A673 (cell line): Measurements from ENCODE around the gene BICD1. TPM values are rescaled to one million over a fixed set of nuclear protein-coding genes. Genes with fewer than 3 reads are reported as not detected.

ENCODE experiments used
- BruUV-seq: library from RNA; stranded (reverse); fragments of 400-500 nt; replicated peaks from 2 replicates; lab custom pipeline; 2021; lab: Mats Ljungman, UMichigan
- CTCF ChIA-PET: fragments of 300-600 bp; sonication (Branson Sonifier 250); formaldehyde crosslinking; loops from one replicate; lab custom pipeline; 2022; ENCODE audit warnings: antibody characterized with exemption; lab: Charles Lee
- POLR2A ChIA-PET: fragments of 300-600 bp; sonication (Branson Sonifier 250); formaldehyde crosslinking; loops from one replicate; lab custom pipeline; 2022; ENCODE audit warnings: antibody characterized with exemption; ENCODE audit not compliant: low non-redundant PET; lab: Charles Lee
- DNase-seq: peaks from one replicate; pipeline ENCODE4 v3.0.0-alpha.2; 2015; ENCODE audit warnings: low spot score
- H3K27ac ChIP-seq: fragments of 200-600 bp; sonication (generic); 2 replicates; pipeline ENCODE4 v1.5.1; 2016; ENCODE audit warnings: mixed run types, low read depth, mild to moderate bottlenecking, mixed read lengths, antibody characterized with exemption, low read length; ENCODE audit not compliant: poor library complexity, severe bottlenecking
- H3K27me3 ChIP-seq: fragments of 200-600 bp; sonication (generic); replicated peaks from 2 replicates; pipeline ENCODE4 v1.6.1; 2017; ENCODE audit warnings: mixed run types, low read depth, mild to moderate bottlenecking, mixed read lengths, antibody characterized with exemption, low read length; ENCODE audit not compliant: insufficient read depth, poor library complexity
- H3K36me3 ChIP-seq: fragments of 200-600 bp; sonication (generic); 2 replicates; pipeline ENCODE4 v1.6.1; 2016; ENCODE audit warnings: mixed run types, mild to moderate bottlenecking, mixed read lengths, antibody characterized with exemption, low read length; ENCODE audit not compliant: insufficient read depth, poor library complexity, severe bottlenecking
- H3K4me1 ChIP-seq: fragments of 200-600 bp; sonication (generic); 2 replicates; pipeline ENCODE4 v1.6.1; 2017; ENCODE audit warnings: mixed run types, mild to moderate bottlenecking, mixed read lengths, antibody characterized with exemption, low read length; ENCODE audit not compliant: insufficient read depth, poor library complexity, severe bottlenecking
- H3K4me3 ChIP-seq: fragments of 200-600 bp; sonication (generic); 2 replicates; pipeline ENCODE4 v1.5.1; 2016; ENCODE audit warnings: low read depth, mixed run types, mild to moderate bottlenecking, mixed read lengths, low read length; ENCODE audit not compliant: poor library complexity, severe bottlenecking
- H3K9me3 ChIP-seq: fragments of 200-600 bp; sonication (generic); 2 replicates; pipeline ENCODE4 v1.6.1; 2016; ENCODE audit warnings: mixed run types, low read depth, mild to moderate bottlenecking, mixed read lengths, antibody characterized with exemption, low read length; ENCODE audit not compliant: poor library complexity, severe bottlenecking
- CTCF ChIP-seq: fragments of 300-800, 200-600 bp; sonication (generic); conservative IDR thresholded peaks from 2 replicates; pipeline ENCODE4 v1.5.1; 2017; ENCODE audit warnings: low read depth, mild to moderate bottlenecking, antibody characterized with exemption, low read length, moderate library complexity, mixed read lengths
- EZH2 ChIP-seq: fragments of 200-600 bp; sonication (generic); IDR thresholded peaks from 2 replicates; pipeline ENCODE4 v1.6.1; 2017; ENCODE audit warnings: borderline replicate concordance, low read depth, mild to moderate bottlenecking, mixed read lengths, antibody characterized with exemption, low read length; ENCODE audit not compliant: poor library complexity, severe bottlenecking
- intact Hi-C: fragments of 100-400 bp; cut with micrococcal nuclease; formaldehyde crosslinking; loops from one replicate; pipeline ENCODE4 v1.10.0; 2022; ENCODE audit not compliant: unreplicated experiment
- total RNA-seq: library from RNA; stranded (reverse); gene quantifications from 2 replicates; pipeline ENCODE4 v1.2.3, GENCODE V29; 2021

BICD1 gene
- total RNA-seq, 1 experiment from 2014 or later: 50.2 TPM

DNA sequence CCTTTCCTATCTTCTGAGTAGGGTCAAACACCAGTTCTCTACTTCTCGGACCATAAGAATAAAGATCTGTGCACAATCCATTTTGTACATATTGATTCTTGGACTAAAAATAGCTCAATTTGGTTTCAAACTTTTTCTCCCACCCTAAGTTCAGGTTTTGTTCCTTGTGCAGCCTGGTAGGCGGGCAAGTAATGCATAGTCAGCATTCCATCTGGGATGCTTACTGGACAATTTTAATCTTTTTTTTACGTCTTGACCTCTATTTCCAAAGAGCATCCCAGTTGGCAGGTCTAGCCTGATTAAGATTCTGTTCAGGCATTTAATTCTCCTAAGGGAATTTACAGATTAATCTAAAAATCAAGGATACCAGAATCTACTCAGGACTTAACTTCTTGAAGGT, 126.9 kb downstream of the BICD1 start:
- no TSS peak for BruUV-seq
- H3K4me3 ChIP-seq: no peak overlapping the region
- ChIA-PET CTCF (no interaction called here), POLR2A (no interaction called here)
- no peak overlapping the region for H3K27ac ChIP-seq
- intact Hi-C loops: no loop called here
- DNase-seq: no peak
- peaks cover 8% of the 10 kb centered on the region for H3K9me3 ChIP-seq
- no peaks in the 10 kb centered on the region for H3K36me3 ChIP-seq
- H3K27me3 ChIP-seq: no peaks in the 10 kb centered on the region
- TF ChIP-seq EZH2 (no peak), CTCF (no peak)
- no peaks in the 10 kb centered on the region for H3K4me1 ChIP-seq

GRCh38 chr12:32235251-32235650, 128.6 kb downstream of the BICD1 start:
- POLR2A ChIA-PET: no interaction called here
- TF ChIP-seq CTCF: no peak
- TF ChIP-seq EZH2: no peak
- Histone ChIP-seq H3K4me3 (no peak overlapping the region), H3K27me3 (no peaks in the 10 kb centered on the region), H3K9me3 (peaks cover 8% of the 10 kb centered on the region), H3K4me1 (no peaks in the 10 kb centered on the region), H3K27ac (no peak overlapping the region), H3K36me3 (no peaks in the 10 kb centered on the region)
- CTCF ChIA-PET: no interaction called here
- intact Hi-C loops: no loop called here
- no TSS peak for BruUV-seq
- DNase-seq: no peak

GRCh38 chr12:32240162-32240561, 133.5 kb downstream of the BICD1 start:
- no peak for TF ChIP-seq EZH2
- ChIA-PET POLR2A (no interaction called here), CTCF (no interaction called here)
- no peak for DNase-seq
- no peaks in the 10 kb centered on the region for H3K36me3 ChIP-seq
- no TSS peak for BruUV-seq
- peaks cover 8% of the 10 kb centered on the region for H3K9me3 ChIP-seq
- H3K4me1 ChIP-seq: no peaks in the 10 kb centered on the region
- H3K4me3 ChIP-seq: no peak overlapping the region
- no peaks in the 10 kb centered on the region for H3K27me3 ChIP-seq
- intact Hi-C loops: loop anchor here (10.0 kb wide), 1 partner anchor 55 kb away; no protein-coding TSS in a partner anchor
- H3K27ac ChIP-seq: no peak overlapping the region

DNA sequence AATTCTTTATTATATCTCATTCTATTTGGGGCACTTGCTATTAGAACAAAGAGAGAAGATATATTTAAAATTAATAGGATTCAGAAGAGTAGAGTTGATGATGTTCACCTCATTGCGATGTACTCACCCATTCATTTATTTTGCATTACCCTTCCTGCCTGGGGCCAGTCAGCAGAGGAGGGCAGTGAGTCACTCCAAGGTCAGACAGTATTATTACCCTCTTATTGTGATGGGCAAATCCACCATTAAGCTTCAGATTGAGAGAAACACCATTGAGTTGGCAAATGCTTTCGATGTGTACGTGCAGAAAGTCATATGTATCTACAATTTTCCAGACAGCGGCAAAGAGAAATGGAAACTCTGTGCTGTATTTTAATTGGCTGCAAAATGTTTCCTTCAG, 134.2 kb downstream of the BICD1 start:
- BruUV-seq: no TSS peak
- no peak overlapping the region for H3K27ac ChIP-seq
- no peak for TF ChIP-seq EZH2
- no peak for TF ChIP-seq CTCF
- H3K4me1 ChIP-seq: no peaks in the 10 kb centered on the region
- DNase-seq: no peak
- H3K36me3 ChIP-seq: no peaks in the 10 kb centered on the region
- no peaks in the 10 kb centered on the region for H3K27me3 ChIP-seq
- intact Hi-C loops: loop anchor here (10.0 kb wide), 1 partner anchor 56 kb away; no protein-coding TSS in a partner anchor
- H3K9me3 ChIP-seq: peaks cover 8% of the 10 kb centered on the region
- no peak overlapping the region for H3K4me3 ChIP-seq
- ChIA-PET POLR2A (no interaction called here), CTCF (no interaction called here)
